HL-60/S4 treated with phorbol 12-myristate 13-acetate at 8.2 ng/mL for 4 days and 3 days (cell line): Measurements from ENCODE around the gene ESYT2.
"Not testable (repeated sequence)": the region's sequence is repeated elsewhere in the genome, so short reads cannot be mapped to it uniquely, and the experiment has no call there.

ENCODE experiments used
- in situ Hi-C: fragments of 300-500 bp; cut with MboI; formaldehyde crosslinking; loops from 2 replicates; pipeline ENCODE4 v1.15.0; 2022; ENCODE audit warnings: low sequenced_read_pairs

ESYT2 gene

DNA sequence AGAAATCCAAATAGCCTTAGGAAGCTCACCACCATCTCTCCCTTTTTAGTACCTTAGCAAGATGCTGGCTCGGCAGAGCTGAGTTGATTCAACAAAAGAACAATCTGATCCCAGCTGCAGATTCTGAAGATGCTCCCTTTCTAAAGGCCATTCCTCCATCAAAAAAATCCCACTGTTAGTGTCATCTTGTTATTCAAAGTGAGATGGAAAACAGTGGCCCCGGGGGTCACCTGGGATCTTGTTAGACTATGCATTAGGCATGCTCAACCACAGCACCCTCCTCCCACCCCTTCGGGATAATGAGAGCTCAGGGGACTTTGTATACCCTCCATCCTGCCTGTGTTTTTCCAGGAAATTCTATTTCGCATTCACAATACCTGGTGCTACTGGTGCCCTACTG, 127.1 kb downstream of the ESYT2 start:
- in situ Hi-C loops: no loop called here

DNA sequence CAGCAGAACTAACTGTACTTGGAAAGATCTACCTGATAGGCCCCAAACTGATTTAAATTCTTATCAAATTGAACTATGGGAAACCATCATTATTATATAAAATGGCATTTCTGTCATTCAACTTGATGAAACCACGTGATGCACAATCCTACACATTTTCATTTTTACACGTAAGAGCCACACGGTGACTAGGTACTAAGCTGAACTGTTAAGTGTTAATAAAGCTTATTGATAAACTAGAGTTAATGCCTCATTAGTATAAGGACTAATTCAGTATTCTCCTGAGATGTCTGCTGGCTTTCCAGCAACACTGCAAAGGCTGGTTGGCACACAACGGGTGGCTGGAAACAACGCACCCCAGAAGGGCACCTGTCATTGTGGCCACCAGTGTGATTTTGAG, 129.3 kb downstream of the ESYT2 start:
- in situ Hi-C loops: no loop called here

DNA sequence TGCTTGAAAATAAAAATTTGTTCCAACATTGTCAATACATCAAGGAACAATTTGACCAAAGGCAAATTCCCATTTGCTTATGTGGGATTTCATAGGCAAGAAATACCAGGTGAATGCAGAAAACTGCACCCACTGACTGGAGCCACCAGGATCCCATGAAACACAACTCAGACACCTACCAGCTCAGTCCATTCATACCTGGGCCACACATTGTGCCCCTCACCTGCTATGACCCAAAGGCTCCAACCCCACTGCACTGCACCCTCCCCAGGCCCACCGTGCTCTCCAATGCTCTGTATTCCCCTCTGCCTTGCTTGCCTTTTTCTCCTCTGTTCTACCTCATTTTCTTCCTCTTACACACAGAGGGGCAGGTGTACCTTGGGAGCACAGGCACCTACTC, 130.0 kb downstream of the ESYT2 start:
- in situ Hi-C loops: no loop called here

DNA sequence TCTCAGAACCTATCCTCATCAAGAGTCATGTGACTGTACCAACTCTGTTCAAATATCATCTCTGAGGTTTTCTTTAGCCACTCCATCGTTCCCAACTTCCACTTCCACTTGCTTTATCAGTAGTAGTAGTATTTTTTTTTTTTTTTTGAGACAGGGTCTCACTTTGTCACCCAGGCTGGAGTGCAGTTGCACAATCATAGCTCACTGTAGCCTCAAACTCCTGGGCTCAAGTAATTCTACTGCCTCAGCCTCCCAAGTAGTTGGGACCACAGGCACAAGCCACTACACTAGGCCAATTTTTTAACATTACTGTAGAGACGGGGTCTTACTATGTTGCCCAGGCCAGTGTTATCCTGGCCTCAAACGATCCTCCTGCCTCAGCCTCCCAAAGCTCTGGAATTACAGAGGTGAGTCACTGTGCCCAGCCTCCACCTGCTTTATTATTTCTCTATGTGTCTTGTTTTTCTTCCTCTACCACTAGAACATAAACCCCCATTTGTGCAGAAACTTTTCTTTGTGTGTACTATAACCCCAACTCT, 130.6 kb downstream of the ESYT2 start:
- in situ Hi-C loops: no loop called here

DNA sequence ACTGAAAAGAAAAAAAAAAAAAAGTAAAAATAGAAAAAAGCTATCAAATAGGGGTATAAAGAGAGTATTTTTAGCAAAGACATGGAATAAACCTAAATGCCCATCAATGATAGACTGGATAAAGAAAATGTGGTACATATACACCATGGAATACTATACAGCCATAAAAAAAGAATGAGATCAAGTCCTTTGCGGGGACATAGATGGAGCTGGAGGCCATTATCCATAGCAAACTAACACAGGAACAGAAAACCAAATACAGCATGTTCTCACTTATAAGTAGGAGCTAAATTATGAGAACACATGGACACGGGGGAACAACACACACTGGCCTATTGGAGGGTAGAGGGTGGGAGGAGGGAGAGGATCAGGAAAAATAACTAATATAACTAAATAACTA, 131.7 kb downstream of the ESYT2 start:
- in situ Hi-C loops: not testable (repeated sequence)

DNA sequence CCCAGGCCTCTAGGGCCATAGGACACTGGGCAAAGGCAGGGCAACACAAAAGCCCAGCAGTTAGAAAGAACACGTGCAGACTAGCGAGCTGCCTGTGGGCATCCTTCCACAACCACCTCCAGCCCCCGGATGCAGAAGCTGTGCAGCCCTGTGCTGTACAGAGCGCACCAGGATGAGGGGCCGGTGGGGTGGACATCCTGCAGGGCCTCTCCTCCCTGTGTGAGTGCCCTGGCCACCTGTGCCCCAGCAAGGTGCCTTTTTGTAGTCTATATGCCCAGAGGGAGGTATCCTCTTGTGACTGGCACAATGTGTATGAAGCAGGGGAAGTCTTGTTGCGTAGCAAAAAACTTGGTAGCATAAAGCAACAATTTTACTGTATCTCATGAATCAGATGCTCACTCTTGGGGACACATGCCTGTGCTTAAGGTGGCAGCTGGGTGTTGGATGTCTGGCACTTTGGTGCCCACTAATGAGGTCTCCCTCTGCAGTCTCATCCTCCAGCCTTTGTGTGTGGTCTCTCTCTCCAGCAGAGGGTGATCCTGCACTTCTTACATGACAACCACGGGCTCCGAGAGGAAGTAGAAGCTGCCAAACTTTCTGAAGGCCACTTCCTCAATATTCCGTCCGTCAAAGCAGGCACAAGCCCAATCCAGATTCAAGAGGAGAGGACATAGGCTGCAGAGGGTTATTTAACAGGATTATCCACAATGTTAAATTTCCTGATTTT, 133.4 kb downstream of the ESYT2 start:
- in situ Hi-C loops: no loop called here

DNA sequence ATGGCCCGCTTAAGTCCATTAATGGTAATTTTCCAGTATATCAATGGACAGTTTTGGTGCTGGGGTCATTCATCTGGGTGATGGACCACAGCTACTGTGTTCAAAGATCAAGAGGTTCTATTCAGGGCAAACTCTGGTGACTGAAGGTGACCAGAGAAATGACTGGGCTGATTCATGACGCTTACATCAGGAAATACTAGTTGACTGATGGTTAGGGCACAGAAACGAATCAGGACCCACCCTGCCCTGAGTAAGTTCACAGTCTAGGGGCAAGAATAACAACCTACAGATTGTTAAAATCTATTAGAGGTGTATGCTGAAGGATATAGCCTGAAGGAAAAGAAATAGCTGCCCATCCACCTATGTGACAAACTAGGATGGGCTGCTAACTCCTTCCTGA, 134.3 kb downstream of the ESYT2 start:
- in situ Hi-C loops: no loop called here

DNA sequence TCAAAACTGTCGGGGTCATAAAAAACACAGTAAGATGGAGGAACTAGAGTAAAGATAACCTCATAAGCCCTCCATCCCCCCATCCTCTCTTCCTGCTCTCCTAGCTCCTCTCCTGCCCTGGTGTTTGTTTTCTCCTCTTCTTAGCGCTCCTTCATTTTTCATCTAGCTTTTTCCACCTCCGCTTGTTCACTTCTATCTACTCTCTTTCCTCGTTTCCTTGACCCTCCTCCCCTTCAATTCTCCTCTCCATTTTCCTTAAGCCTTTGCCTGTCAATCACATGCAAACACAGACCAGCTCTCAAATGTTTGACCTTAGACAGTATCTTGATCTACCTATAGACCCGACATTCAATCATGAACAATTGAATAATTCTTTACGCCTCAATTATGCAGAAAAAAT, 134.7 kb downstream of the ESYT2 start:
- in situ Hi-C loops: no loop called here

DNA sequence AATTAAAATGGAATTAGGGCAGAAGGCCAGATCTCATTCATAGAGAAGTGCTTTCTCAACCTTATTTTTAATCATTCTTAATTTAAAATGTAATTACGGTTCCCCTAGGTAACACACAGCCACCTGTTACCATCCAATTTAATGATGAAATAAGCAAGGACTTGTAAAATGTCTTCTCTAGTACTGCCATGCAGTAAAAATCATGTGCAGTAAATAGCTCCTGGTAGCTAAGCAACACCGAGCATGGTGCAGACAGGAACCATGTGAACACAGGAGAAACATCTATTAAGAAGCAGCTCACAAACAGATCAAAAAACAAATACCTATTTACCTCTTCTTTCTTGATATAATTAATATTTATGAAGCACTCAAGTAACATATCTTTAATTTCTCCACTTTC, 139.8 kb downstream of the ESYT2 start:
- in situ Hi-C loops: no loop called here

DNA sequence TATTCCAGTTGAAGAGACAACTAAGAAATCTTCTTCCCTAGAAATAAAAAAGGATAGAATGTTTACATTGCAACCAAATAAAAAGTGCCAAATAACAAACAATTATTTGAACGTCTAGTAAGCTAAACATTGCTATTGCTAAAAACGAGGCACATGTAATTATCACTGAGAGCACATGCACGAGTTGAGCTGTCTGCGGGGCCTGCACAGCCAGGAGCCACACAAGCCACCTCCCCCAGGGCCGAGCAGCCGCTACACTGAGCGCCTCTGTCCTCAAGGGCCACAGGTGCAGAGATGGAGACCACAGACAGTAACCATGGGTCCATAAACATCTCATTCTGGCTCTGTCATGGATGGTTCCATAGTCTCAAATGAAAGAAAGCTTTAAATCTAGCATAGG, 141.9 kb downstream of the ESYT2 start:
- in situ Hi-C loops: no loop called here

DNA sequence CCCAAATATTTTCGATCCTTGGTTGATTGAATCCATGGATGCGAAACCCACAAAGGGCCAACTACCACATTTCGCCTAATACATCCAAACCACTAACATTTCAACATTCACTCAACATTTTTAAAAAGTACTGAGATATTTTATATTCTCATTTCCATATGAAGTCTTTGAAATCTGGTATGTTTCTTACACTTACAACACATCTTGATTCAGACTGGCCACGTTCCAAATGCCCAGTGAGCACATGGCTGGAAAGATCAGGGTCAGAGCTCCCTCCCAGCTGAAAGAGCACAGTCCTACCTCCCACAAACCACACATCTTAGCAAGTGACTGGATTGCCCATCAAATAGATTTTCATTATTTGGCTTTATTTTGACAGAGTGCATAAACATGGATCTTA, 143.6 kb downstream of the ESYT2 start:
- in situ Hi-C loops: no loop called here

DNA sequence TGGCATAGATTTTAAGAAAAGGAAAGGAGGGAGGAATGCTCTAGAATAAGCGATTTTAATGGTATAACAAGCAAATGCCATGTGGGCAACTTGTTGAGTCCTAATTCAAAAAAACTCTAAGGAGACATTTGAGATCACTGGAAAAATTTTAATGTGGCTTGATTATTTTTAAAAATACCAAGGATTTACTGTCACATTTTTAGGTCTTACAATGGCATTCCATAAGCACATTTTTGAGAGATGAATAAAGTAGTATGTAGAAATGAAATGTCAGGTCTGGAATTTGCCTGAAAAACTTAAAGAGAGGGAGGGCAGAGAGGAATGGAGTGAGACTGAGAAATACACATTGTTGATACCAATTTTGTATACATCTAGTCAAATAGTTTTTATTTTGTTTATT, 145.0 kb downstream of the ESYT2 start:
- in situ Hi-C loops: no loop called here

DNA sequence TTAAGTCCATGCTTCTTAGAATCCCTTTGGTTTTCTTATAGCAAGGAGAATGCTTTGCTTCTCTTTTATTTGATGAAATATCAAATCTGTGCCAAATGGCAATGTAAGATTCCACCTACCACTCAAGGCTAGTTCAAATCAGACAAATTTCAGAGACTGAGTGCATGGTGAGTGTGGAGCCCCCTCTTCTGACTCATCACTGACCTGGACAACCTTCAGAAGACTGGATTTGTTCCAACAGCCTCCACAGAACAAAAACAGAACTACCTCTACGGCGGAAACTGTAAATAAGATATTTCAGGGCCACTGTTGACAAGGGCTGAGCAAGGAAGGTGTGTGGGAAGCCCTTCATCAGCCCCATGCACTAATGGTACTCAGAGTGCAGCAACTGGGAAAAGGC, 145.8 kb downstream of the ESYT2 start:
- in situ Hi-C loops: no loop called here

DNA sequence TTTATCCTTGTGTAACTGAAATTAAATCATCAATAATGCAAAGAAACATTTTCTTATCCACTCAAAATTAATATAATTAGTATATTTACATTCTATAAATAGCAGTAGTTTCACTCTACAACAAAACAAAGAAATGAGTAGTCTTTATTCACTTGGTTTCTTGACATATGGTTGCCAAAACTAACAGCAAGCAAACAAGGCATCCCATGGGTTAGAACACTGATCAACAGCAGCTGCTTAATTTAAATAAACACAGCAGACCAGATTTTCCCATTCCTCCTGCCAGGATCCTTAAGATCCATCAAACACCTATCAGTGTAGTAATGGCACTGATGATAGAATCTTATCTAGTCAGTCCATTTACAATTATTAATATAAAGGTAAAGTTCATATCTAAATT, 146.9 kb downstream of the ESYT2 start:
- in situ Hi-C loops: no loop called here
